HG02973 (cell line): Measurements from ENCODE around the gene AHSG.
"Not testable (repeated sequence)": the region's sequence is repeated elsewhere in the genome, so short reads cannot be mapped to it uniquely, and the experiment has no call there.

ENCODE experiments used
- ATAC-seq: cut with Tn5 transposase; IDR thresholded peaks from one replicate; pipeline ENCODE4 v1.9.1; 2021; ENCODE audit warnings: moderate library complexity; ENCODE audit not compliant: unreplicated experiment

Gene AHSG, protein sequence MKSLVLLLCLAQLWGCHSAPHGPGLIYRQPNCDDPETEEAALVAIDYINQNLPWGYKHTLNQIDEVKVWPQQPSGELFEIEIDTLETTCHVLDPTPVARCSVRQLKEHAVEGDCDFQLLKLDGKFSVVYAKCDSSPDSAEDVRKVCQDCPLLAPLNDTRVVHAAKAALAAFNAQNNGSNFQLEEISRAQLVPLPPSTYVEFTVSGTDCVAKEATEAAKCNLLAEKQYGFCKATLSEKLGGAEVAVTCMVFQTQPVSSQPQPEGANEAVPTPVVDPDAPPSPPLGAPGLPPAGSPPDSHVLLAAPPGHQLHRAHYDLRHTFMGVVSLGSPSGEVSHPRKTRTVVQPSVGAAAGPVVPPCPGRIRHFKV

GRCh38 chr3:186612721-186613636 lies at the start of gene AHSG:
Gene AHSG, plus strand, starts transcription at chr3:186613060. Its CDS starts 82 bp downstream, at chr3:186613142.
- ATAC-seq: no peak

GRCh38 chr3:186564586-186564985 lies 48.3 kb upstream of the AHSG start:
- no peak for ATAC-seq

- no peak for ATAC-seq
Observed at GRCh38 chr3:186566772-186567071, 46.1 kb upstream of the AHSG start.

DNA sequence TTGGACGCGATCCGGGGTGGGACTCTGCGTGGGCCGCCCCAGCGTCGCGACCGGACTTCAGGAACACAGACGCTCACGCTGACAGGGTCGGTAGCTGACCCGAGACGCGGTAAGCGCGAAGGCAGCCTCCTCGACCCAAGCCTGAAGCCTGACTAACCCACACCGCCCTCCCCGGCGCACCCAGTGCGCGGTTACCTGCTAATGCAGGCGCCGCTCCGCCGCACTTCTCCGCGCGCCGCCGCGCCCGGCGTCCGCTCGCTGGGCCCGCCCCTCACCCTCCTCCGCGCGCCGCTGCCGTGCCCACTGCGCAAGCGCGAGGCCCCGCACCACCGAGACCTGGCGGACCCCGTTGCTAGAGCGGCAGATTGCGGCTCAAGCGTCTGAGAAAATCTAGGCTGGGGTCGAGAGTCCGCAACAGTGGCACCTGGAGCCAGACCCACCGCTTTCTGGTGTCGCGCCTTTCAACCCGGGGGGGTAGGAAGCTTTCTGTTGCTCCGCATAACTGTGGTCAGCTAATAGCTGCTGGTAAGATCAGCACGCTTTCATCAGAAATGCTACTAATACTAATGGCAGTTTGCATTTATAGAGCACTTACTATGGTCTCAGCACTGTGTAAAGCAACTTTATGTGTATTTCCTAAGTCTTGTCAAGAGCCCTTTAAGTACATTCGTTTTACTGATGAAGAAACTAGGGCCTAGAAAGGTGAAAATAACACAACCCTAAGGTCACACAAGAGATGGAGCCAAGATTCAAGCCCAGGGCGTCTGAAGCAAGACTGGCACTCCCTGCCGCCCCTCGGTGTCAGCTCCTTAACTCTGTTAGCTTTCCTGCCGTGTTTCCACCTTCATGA lies 45.6 kb upstream of the AHSG start, which contains the start of gene TBCCD1:
Gene TBCCD1, minus strand, starts transcription at position 268 of the 850 bp plus-strand sequence. CDS start 3,010 bp downstream, outside the sequence.
- ATAC-seq: peak; percentile 43

DNA sequence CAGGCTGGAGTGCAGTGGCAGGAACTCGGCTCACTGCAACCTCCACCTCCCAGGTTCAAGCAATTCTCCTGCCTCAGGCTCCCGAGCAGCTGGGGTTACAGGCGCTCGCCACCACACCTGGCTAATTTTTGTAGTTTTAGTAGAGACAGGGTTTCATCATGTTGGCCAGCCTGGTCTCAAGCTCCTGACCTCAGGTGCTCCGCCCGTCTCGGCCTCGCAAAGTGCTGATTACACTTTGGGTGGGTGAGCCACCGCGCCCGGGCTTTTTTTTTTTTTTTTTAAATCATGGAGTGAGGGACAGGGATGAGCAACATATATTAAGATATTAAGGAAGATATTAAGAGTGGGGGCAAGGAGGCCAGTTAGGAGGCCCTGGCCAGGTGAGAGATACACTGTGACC lies 43.5 kb upstream of the AHSG start:
- not testable (repeated sequence) for ATAC-seq

DNA sequence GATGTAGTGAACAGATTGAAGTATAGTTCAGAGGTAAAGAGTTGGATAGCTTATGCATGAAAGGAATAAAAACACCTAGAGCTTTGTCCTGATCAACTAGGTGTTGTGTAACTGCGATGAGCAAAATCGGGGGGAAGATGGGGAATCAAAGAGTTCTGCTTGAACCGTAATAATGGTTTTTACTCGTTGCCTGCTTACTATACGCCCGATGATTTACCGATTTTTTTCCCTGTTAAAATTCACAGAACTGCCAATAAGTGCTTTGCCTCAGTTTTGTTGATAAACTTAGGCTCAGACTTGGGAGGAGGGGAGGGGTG lies 43.1 kb upstream of the AHSG start:
- ATAC-seq: no peak

- peak; percentile 72 for ATAC-seq
Observed at GRCh38 chr3:186570096-186570940, 42.5 kb upstream of the AHSG start, which contains the start of gene DNAJB11. Gene DNAJB11, plus strand, starts transcription at chr3:186570720. Its CDS starts 178 bp downstream, at chr3:186570898.

DNA sequence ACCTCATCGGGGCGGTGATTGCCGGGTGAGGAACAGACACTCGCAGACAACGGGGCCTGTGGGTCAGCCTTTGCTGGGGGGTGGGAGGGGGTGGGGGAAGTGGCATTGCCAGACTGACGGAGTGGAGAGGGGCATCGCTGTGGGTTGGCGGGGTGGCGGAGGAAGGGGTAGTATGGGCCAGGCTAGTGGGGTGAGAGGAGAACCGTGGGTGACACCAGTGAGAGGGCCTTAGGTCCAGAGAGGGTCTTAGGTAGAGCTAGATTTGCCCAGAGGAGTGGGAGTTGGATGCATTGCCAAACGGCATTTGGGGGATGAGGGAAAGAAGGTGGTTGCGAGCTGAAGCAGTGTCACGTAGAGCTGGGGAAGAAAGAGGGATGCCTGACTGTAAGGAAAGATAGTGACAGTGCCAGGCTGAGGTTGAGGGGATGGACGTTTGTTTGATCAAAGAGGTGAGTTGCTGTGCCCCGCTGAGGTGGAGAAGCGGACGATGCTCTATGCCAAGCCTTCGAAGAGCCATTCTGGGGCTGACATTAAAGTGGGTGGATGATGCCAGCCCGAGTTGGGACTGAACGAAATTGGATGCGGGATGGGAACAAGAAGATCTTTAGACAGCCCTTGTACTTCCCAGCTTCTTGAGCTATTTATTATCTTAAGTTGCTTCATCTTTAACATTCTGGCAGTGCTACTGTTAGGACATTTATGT lies 41.8 kb upstream of the AHSG start:
- no peak for ATAC-seq

DNA sequence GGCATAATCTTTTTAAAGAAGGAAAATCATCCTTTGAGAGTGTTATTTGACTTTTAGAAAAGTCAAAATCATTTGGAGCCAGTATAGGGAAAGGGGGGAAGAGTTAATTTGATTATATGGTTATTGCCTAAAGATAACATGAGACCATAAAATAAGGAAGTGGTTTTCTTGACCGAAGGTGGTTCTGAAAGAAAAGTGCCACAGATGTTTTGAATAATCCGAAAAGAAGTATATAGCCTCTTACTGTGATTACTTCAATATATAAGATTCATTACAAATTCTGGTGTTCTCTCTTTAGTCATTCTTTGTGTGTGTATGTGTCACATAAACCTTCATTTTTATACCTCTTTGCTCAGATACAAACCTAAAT lies 41.2 kb upstream of the AHSG start:
- no peak for ATAC-seq

DNA sequence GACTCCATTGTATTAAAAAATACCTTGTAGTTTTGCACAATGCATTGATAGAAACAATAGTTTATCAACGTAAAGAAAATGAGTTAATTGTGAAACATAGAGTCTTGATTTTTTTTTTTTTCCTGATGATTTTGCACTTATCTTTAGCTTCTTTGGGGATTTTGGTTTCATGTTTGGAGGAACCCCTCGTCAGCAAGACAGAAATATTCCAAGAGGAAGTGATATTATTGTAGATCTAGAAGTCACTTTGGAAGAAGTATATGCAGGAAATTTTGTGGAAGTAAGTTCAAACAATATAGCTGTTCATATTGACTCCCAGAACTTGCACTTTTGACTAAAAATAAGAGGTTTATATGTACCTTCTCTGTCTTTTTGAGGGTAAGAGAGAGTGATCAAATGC lies 35.3 kb upstream of the AHSG start:
- no peak for ATAC-seq

DNA sequence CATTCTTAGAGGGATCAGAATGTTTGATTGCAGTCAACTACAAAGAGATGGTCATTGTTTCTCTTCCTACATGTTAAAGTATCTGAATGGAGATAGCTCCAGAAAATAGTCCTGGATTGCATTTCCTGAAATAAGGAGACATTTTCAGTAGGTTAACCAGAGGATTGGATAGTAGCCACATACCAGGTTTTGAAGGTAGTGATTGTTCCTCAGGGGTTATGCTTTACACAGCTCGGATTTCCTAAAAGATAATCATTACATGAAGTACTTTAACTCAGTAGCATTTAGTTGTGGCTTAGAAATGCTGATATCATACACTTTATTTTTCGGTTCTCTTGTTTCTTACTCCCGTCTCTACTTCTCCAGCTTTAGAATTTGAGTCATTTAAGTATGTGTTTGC lies 32.1 kb upstream of the AHSG start:
- ATAC-seq: no peak

DNA sequence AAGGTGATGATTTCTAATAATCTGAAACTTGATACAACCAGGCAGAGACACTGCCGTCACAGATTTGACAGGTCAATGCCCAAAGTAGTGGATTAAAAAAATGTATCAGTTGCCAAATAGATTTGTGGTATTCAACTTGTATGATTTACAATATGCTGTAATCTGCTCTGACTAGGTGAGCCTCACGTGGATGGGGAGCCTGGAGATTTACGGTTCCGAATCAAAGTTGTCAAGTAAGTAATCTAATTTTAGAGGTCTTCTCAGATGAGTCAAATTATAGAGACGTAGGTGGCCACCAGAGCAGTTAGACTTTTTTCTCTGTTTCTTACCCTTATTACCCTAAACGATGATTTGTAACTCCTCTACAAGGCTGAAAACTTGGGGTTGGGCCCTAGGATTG lies 30.3 kb upstream of the AHSG start:
- no peak for ATAC-seq

DNA sequence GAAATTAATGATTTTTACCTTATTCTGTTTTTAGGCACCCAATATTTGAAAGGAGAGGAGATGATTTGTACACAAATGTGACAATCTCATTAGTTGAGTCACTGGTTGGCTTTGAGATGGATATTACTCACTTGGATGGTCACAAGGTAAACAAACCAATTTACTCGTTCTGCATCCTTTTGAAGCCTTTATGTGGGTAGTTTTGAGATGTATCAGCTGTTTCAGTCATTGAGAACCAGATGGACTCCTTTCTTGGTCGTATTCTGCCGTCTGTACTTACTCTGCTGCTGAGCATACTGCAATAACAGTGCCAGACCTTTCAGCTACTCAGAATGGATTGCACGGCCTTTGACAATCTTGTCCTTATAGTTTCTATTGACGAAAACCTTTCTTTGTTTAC lies 29.0 kb upstream of the AHSG start:
- ATAC-seq: no peak

GRCh38 chr3:186586245-186586644 lies 26.6 kb upstream of the AHSG start:
- not testable (repeated sequence) for ATAC-seq

- no peak for ATAC-seq
Observed at GRCh38 chr3:186587183-186587582, 25.7 kb upstream of the AHSG start.

DNA sequence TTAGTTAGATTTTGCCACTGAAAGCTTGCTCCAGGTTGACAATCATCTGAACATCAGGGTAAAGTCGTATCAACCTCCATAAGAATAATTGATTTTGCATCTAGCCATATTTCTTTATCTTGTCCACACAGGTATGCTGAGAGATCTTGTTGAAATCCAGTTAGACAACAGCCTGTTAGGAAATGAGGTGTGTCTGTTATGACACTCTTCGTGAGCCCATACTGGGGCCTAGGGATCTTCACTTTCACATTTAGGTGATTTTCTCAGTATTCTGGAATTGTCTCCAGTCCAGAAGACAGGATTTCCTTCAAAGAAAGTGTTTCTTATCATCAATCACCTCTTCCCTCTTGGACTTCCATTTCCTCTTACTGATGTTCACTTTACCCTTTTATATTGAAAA lies 24.2 kb upstream of the AHSG start:
- ATAC-seq: no peak

DNA sequence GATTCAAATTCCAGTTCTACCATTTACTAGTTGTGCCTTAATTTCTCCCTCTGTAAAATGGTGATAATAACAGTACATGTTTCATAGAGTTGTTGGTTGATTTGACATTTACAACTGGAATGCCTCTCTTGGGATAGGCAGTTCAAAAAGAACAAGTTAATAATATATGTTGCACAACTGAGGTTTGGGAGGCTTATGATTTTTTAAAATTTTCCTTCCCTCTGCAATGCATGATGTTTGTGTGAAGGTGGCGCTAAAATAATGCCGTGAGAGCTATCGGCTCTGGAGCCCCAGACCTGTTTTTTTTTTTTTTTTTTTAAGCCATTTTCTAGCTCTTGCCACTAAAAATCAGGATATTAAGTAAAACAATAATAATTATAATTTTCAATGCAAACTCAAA lies 23.7 kb upstream of the AHSG start:
- no peak for ATAC-seq

GRCh38 chr3:186589856-186590579 lies 22.8 kb upstream of the AHSG start:
- no peak for ATAC-seq
